GM23338 (cell line): ENCODE measurements around the gene DMAC1. TPM values are rescaled to one million over a fixed set of nuclear protein-coding genes. Genes with fewer than 3 reads are reported as not detected.

ENCODE experiments used
- ATAC-seq: fragments of 200-7000 bp; cut with Tn5 transposase; 3 replicates; pipeline ENCODE4 v1.9.1; 2020
- DNase-seq: peaks from one replicate; pipeline ENCODE4 v3.0.0-alpha.2; 2015; ENCODE audit warnings: low spot score
- H2AFZ ChIP-seq: fragments of 200-600 bp; sonication (generic); 2 replicates; pipeline ENCODE4 v1.8.0; 2016; ENCODE audit warnings: antibody characterized with exemption, mild to moderate bottlenecking, moderate library complexity
- H3F3A ChIP-seq: fragments of 200-600 bp; sonication (generic); replicated peaks from 2 replicates; pipeline ENCODE4 v1.8.0; 2017; ENCODE audit warnings: antibody characterized with exemption, mixed run types, low read depth
- H3K27ac ChIP-seq: fragments of 200-600 bp; sonication (generic); 2 replicates; pipeline ENCODE4 v1.6.1; 2016; ENCODE audit warnings: low read depth
- H3K27me3 ChIP-seq: fragments of 200-600 bp; sonication (generic); 2 replicates; pipeline ENCODE4 v1.8.0; 2016; ENCODE audit warnings: mild to moderate bottlenecking, mixed run types, moderate library complexity; ENCODE audit not compliant: insufficient read depth
- H3K36me3 ChIP-seq: fragments of 200-600 bp; sonication (generic); 2 replicates; pipeline ENCODE4 v1.8.0; 2016; ENCODE audit warnings: mild to moderate bottlenecking; ENCODE audit not compliant: insufficient read depth
- H3K4me1 ChIP-seq: fragments of 200-600 bp; sonication (generic); 2 replicates; pipeline ENCODE4 v1.8.0; 2016; ENCODE audit warnings: mild to moderate bottlenecking, moderate library complexity; ENCODE audit not compliant: insufficient read depth
- H3K4me2 ChIP-seq: fragments of 200-600 bp; sonication (generic); 2 replicates; pipeline ENCODE4 v1.7.1; 2017; ENCODE audit warnings: mixed run types
- H3K4me3 ChIP-seq: fragments of 200-600 bp; sonication (generic); 2 replicates; pipeline ENCODE4 v1.6.1; 2016; ENCODE audit warnings: mixed run types
- H3K79me2 ChIP-seq: fragments of 200-600 bp; sonication (generic); replicated peaks from 2 replicates; pipeline ENCODE4 v1.8.0; 2017; ENCODE audit warnings: mild to moderate bottlenecking; ENCODE audit not compliant: insufficient read depth
- H3K9me2 ChIP-seq: fragments of 200-600 bp; sonication (generic); 2 replicates; pipeline ENCODE4 v1.8.0; 2017; ENCODE audit not compliant: insufficient read depth
- H4K20me1 ChIP-seq: fragments of 200-600 bp; sonication (generic); replicated peaks from 2 replicates; pipeline ENCODE4 v1.8.0; 2017; ENCODE audit warnings: mild to moderate bottlenecking; ENCODE audit not compliant: insufficient read depth
- H3K27ac Mint-ChIP-seq: 2 replicates; pipeline ENCODE4 v1.8.0; 2020; ENCODE audit warnings: inconsistent platforms, mild to moderate bottlenecking, moderate library complexity, mixed read lengths
- H3K27me3 Mint-ChIP-seq: 3 replicates; pipeline ENCODE4 v1.8.0; 2022; ENCODE audit warnings: low read depth, mild to moderate bottlenecking, moderate library complexity, mixed read lengths, inconsistent platforms; ENCODE audit not compliant: insufficient read depth, poor library complexity
- H3K36me3 Mint-ChIP-seq: 3 replicates; pipeline ENCODE4 v1.8.0; 2021; ENCODE audit warnings: low read depth, mild to moderate bottlenecking, inconsistent platforms, moderate library complexity, mixed read lengths
- H3K4me1 Mint-ChIP-seq: 3 replicates; pipeline ENCODE4 v1.8.0; 2020; ENCODE audit warnings: mild to moderate bottlenecking, inconsistent platforms, mixed read lengths
- H3K4me3 Mint-ChIP-seq: 3 replicates; pipeline ENCODE4 v1.8.0; 2021; ENCODE audit warnings: moderate library complexity, mild to moderate bottlenecking, inconsistent platforms, mixed read lengths
- H3K9me3 Mint-ChIP-seq: 3 replicates; pipeline ENCODE4 v1.8.0; 2020; ENCODE audit warnings: moderate library complexity, mild to moderate bottlenecking, inconsistent platforms, mixed read lengths
- EZH2phosphoT487 ChIP-seq: fragments of 200-600 bp; sonication (generic); IDR thresholded peaks from one replicate; pipeline ENCODE4 v1.8.1; 2018; ENCODE audit warnings: antibody characterized with exemption; ENCODE audit not compliant: unreplicated experiment
- STAT1 ChIP-seq: IDR thresholded peaks from one replicate; pipeline ENCODE4 v1.6.1; 2016; ENCODE audit warnings: antibody characterized with exemption; ENCODE audit not compliant: unreplicated experiment
- ZNF114 ChIP-seq: fragments of 250-450 bp; sonication (Bioruptor Pico); IDR thresholded peaks from 2 replicates; pipeline ENCODE4 v1.5.0; 2020; ENCODE audit warnings: mild to moderate bottlenecking, moderate library complexity
- polyA plus RNA-seq: library from polyadenylated mRNA; unstranded; fragments of >200 nt; fragmentation: Nextera tagmentation; extraction: Ambion mirVana; gene quantifications from 2 replicates; pipeline ENCODE4 v1.2.1, GENCODE V29; 2016
- total RNA-seq: library from RNA; depleted of rRNA; stranded (reverse); fragments of >200 nt; shearing (Covaris generic); gene quantifications from 2 replicates; pipeline ENCODE4 v1.2.3, GENCODE V29; 2014
- TF ChIP-seq, protein P1 (sequence below), 2 experiments: fragments of 200-600 bp in 1 of 2; sonication (generic) in 1 of 2; conservative IDR thresholded peaks; 2 replicates each; pipeline versions ENCODE4 v1.5.1 to v1.6.1; 2016 to 2017; ENCODE audit warnings: antibody characterized with exemption in 2 of 2, low read depth in 2 of 2, mild to moderate bottlenecking in 2 of 2, moderate library complexity in 1 of 2
- TF ChIP-seq, protein P2 (sequence below): fragments of 250-450 bp; sonication (Bioruptor Pico); IDR thresholded peaks from 2 replicates; pipeline ENCODE4 v1.5.0; 2020; ENCODE audit warnings: mild to moderate bottlenecking, moderate library complexity

Gene DMAC1
- total and polyA plus RNA-seq, 2 experiments from 2014 or later: 24.6 to 116 TPM

GRCh38 chr9:7780261-7780988 lies 19.2 kb downstream of the DMAC1 start:
- H3K9me2 ChIP-seq: no peaks in the 10 kb centered on the region
- no peaks in the 10 kb centered on the region for H3K79me2 ChIP-seq
- no peak for DNase-seq
- no peak overlapping the region for H2AFZ ChIP-seq
- H3K4me3 Mint-ChIP-seq: no peak overlapping the region
- no peak overlapping the region for H3K27ac Mint-ChIP-seq
- no peaks in the 10 kb centered on the region for H3K36me3 Mint-ChIP-seq
- H4K20me1 ChIP-seq: no peaks in the 10 kb centered on the region
- H3K4me3 ChIP-seq: no peak overlapping the region
- H3K9me3 Mint-ChIP-seq: no peaks in the 10 kb centered on the region
- H3F3A ChIP-seq: no peaks in the 10 kb centered on the region
- no peak overlapping the region for H3K4me2 ChIP-seq
- H3K27me3 ChIP-seq: no peaks in the 10 kb centered on the region
- peaks cover 1% of the 10 kb centered on the region for H3K27me3 Mint-ChIP-seq
- H3K4me1 ChIP-seq: no peaks in the 10 kb centered on the region
- H3K27ac ChIP-seq: no peak overlapping the region
- no peak; the same call in 2 of the 3 replicates for ATAC-seq
- H3K4me1 Mint-ChIP-seq: peaks cover 13% of the 10 kb centered on the region
- TF ChIP-seq, protein P1, sequence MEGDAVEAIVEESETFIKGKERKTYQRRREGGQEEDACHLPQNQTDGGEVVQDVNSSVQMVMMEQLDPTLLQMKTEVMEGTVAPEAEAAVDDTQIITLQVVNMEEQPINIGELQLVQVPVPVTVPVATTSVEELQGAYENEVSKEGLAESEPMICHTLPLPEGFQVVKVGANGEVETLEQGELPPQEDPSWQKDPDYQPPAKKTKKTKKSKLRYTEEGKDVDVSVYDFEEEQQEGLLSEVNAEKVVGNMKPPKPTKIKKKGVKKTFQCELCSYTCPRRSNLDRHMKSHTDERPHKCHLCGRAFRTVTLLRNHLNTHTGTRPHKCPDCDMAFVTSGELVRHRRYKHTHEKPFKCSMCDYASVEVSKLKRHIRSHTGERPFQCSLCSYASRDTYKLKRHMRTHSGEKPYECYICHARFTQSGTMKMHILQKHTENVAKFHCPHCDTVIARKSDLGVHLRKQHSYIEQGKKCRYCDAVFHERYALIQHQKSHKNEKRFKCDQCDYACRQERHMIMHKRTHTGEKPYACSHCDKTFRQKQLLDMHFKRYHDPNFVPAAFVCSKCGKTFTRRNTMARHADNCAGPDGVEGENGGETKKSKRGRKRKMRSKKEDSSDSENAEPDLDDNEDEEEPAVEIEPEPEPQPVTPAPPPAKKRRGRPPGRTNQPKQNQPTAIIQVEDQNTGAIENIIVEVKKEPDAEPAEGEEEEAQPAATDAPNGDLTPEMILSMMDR (conservative IDR thresholded peaks at IDR 0.05; ENCODE audit: low read depth in 2 of 2): no peak
- TF ChIP-seq, protein P2, sequence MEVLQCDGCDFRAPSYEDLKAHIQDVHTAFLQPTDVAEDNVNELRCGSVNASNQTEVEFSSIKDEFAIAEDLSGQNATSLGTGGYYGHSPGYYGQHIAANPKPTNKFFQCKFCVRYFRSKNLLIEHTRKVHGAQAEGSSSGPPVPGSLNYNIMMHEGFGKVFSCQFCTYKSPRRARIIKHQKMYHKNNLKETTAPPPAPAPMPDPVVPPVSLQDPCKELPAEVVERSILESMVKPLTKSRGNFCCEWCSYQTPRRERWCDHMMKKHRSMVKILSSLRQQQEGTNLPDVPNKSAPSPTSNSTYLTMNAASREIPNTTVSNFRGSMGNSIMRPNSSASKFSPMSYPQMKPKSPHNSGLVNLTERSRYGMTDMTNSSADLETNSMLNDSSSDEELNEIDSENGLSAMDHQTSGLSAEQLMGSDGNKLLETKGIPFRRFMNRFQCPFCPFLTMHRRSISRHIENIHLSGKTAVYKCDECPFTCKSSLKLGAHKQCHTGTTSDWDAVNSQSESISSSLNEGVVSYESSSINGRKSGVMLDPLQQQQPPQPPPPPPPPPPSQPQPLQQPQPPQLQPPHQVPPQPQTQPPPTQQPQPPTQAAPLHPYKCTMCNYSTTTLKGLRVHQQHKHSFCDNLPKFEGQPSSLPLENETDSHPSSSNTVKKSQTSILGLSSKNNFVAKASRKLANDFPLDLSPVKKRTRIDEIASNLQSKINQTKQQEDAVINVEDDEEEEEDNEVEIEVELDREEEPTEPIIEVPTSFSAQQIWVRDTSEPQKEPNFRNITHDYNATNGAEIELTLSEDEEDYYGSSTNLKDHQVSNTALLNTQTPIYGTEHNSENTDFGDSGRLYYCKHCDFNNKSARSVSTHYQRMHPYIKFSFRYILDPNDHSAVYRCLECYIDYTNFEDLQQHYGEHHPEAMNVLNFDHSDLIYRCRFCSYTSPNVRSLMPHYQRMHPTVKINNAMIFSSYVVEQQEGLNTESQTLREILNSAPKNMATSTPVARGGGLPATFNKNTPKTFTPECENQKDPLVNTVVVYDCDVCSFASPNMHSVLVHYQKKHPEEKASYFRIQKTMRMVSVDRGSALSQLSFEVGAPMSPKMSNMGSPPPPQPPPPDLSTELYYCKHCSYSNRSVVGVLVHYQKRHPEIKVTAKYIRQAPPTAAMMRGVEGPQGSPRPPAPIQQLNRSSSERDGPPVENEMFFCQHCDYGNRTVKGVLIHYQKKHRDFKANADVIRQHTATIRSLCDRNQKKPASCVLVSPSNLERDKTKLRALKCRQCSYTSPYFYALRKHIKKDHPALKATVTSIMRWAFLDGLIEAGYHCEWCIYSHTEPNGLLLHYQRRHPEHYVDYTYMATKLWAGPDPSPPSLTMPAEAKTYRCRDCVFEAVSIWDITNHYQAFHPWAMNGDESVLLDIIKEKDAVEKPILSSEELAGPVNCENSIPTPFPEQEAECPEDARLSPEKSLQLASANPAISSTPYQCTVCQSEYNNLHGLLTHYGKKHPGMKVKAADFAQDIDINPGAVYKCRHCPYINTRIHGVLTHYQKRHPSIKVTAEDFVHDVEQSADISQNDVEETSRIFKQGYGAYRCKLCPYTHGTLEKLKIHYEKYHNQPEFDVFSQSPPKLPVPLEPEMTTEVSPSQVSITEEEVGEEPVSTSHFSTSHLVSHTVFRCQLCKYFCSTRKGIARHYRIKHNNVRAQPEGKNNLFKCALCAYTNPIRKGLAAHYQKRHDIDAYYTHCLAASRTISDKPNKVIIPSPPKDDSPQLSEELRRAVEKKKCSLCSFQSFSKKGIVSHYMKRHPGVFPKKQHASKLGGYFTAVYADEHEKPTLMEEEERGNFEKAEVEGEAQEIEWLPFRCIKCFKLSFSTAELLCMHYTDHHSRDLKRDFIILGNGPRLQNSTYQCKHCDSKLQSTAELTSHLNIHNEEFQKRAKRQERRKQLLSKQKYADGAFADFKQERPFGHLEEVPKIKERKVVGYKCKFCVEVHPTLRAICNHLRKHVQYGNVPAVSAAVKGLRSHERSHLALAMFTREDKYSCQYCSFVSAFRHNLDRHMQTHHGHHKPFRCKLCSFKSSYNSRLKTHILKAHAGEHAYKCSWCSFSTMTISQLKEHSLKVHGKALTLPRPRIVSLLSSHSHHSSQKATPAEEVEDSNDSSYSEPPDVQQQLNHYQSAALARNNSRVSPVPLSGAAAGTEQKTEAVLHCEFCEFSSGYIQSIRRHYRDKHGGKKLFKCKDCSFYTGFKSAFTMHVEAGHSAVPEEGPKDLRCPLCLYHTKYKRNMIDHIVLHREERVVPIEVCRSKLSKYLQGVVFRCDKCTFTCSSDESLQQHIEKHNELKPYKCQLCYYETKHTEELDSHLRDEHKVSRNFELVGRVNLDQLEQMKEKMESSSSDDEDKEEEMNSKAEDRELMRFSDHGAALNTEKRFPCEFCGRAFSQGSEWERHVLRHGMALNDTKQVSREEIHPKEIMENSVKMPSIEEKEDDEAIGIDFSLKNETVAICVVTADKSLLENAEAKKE (CRISPR knock-in tag): no peak
- no peak for TF ChIP-seq STAT1
- TF ChIP-seq EZH2phosphoT487: no peak
- no peak for TF ChIP-seq ZNF114 (CRISPR knock-in tag)
- no peaks in the 10 kb centered on the region for H3K36me3 ChIP-seq
